GM21825 (cell line): Measurements from ENCODE around the gene CDH4.

Experiments used
- ATAC-seq: cut with Tn5 transposase; IDR thresholded peaks from one replicate; pipeline ENCODE4 v1.9.1; 2021; ENCODE audit warnings: mild to moderate bottlenecking, moderate library complexity; ENCODE audit not compliant: unreplicated experiment

CDH4 gene

GRCh38 chr20:61673152-61673847 is 421.2 kb downstream of the CDH4 start:
- no peak for ATAC-seq

GRCh38 chr20:61674121-61674520 is 422.1 kb downstream of the CDH4 start:
- ATAC-seq = no peak

GRCh38 chr20:61674688-61675087 is 422.6 kb downstream of the CDH4 start:
- ATAC-seq = no peak

DNA sequence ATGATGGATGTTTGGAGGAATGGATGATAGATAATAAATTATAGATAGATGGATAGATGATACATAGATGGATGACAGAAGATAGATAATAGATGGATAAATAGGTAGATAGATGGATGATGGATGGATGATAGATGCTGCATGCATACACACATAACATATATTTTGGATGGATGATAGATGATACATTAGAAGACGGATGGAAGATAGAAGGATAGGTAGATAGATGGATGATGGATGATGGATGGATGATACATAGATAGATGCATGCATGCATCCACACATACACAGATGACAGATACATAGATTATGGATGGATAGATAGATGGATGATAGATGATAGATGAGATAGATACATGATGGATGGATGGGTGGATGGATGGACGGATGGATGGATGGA is 425.9 kb downstream of the CDH4 start:
- ATAC-seq = no peak

DNA sequence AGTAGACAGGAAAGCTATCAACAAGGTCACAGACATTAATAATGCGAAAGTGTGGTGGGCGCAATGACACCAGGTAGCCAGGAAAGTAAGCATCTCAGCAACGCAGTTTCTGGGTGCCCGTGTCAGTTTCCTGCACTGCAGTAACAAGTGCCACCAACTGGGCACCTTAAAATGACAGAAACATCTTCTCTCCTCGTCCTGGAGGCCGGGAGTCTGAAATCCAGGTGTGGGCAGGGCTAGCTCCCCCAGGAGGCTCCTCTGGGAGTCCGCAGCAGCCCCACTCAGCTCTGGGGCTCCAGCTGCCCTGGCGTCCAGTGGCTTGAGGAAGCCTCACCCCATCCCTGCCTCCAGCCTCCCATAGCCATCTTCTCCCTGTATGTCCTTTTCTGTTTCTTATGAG is 426.4 kb downstream of the CDH4 start:
- ATAC-seq = no peak

DNA sequence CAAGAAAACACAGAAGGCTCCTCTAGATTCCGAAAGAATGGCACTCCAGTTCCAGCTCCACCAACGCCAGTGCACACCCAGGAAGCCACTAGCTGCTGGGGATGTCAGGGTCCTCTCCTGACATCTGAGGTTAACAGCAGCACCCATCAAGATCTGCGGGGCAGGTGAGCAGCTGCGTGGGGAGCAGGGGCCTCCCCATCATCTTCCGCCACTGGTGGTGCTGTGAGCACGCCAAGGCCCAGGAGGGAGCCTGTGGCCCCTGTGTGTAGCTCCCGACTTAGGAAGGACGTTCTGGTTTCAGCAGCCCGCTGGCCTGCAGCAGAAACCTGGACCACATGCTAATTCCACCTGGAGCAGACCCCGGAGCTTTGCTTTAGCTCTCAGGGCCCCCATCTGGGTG is 427.4 kb downstream of the CDH4 start:
- no peak for ATAC-seq

- ATAC-seq = no peak
These were observed 428.0 kb downstream of the CDH4 start for GRCh38 chr20:61680096-61680495.

DNA sequence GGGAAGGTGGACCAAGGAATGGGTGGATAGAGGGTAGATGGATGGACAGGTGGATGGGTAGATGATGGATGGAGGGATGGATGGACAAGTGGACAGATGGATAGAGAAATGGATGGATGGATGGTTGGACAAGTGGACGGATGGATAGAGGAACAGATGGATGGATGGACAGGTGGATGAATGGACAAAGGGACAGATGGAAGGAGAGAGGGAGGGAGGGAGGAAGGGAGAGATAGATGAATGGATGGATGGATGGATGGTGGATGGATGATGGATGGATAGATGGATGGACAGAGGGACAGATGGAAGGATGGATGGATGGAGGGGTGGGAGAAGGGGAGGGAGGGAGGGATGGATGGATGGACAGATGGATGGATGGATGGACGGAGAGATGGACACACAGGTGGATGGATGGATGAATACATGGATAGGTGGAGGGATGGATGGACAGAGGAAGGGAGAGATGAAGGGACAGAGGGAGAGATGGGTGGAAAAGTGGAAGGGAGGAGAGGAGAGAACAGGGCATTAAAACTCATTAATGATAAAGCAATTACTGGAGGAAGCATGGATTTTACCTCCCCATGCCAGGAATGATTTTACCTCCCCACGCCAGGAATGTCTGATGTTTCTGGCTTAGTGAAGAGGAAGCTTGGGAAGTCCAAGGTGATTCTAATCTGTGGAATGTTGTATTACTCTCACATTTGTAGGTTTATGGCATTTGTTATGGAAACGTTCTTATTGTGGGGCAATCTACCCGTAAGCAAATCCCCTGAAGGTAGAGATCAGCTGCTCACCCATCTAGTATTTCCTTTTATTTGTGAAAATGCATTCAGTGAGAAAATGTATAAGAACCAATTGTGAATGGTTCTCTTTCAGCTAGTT is 430.3 kb downstream of the CDH4 start:
- ATAC-seq = no peak

DNA sequence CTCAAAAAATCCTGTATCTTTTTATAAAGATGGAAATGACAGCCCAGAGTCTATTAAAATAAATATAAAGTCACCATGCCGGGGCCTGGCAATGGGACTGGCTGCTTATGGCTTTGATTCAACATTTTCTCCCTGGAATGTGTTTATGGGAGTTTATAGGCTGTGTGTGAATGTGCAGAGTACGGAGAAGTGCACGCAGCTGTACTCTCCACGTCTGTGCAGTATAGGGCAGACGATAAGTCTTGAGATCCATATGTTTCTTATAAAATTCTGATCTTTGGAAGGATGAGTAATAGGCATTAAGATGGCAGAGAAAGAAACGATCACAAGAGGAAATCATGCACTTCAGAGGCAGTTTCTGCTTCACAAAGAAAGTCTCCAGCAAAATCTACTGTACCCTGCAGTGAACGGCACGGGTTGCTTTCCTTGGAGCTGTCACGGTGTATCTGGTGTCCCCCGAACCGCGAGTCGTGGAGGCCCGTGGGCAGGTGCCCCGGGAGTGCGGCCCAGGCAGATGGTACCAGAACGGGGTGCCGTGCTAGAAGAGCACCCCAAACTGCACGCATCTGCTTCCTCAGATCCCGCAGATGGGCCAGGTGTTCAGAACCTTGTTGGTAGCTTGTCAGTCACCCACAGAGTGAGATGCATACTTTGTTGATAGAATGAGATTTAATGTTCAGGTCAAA is 431.1 kb downstream of the CDH4 start:
- ATAC-seq = no peak

DNA sequence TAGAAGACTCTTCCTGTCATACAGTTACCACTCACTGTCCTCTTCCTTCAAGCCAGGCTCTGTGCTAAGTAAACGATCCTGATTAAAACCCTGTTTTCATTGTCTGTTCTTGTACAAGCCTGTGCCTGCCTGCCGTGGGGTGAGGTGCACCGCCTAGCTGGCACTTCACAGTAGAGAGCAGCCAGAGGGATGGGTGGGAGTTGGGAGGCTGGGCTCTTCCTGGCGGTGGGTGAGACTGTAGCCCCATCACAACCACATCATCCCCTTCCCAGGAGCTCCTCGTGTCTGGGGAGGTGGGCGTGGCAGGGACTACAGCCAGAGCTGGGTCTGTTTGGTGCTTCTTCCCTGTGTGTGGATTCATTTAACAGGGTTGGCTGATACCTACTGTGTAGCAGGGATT is 431.7 kb downstream of the CDH4 start:
- no peak for ATAC-seq

GRCh38 chr20:61684136-61684535 is 432.1 kb downstream of the CDH4 start:
- ATAC-seq = no peak

DNA sequence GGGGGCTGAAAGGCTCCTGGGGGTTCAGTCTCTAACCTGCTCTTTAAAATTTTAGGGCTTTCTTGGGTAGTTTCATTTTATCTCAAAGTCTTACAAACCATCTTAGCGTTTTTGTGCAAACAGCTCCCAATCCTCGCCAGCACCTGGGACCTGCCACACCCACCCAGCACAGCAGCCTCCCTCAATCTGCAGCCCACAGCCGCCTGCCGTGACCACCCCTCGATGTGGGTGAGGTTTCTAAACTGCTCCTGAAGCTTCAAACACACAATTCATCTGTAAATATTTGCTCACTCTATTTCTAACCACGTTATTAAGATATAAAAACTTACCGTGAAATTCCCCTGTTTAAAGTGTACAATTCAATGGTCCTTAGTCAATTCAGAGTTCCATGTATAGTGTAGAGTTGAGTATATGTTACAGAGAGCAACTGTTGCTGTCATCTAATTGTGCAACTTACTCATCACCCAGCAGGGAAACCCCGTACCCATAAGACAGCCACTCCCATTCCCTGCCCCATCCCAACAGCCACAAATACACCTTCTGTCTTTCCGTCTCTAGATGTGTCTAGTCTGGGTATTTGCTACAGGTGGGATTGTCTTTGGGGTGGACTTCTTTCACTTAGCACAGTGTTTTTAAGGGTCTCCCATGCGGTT is 432.6 kb downstream of the CDH4 start:
- no peak for ATAC-seq

- ATAC-seq = no peak
These were observed 433.4 kb downstream of the CDH4 start for GRCh38 chr20:61685462-61685861.

DNA sequence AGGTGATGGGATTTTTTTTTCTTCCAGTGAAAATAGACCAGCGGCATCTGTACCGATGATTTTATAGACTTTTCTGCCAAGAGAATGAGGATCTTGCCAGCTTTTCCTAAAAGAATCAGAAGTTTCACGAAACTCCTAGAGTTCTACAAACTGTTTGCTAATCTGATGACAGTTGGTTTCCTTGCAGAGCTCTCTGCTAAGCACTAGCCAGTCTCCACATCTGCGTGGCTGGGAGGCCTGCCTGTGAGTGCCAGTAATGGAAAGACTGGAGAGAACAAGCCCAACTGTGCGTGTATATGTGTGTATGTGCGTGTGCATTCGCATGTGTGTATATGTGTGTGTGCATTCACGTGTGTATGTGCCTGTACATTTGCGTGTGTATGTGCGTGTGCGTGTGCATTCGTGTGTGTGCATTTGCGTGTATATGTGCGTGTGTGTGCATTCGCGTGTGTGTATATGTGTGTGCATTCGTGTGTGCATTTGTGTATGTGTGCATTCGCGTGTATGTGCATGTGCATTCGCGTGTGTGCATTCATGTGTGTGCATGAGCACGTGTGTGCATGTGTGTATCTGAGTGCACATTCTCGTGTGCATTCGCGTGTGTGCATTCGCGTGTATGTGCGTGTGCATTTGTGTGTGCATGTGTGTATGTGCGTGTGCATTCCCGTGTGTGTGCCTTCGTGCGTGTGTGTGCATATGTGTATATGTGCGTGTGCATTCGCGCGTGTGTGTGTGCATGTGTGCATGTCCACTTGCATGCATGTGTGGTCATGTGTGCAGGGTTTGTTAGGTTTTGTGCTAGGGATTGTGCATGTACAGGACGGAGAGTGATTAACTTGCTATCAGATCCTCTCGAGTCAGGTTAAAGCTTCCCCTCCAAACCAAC is 434.2 kb downstream of the CDH4 start:
- no peak for ATAC-seq

DNA sequence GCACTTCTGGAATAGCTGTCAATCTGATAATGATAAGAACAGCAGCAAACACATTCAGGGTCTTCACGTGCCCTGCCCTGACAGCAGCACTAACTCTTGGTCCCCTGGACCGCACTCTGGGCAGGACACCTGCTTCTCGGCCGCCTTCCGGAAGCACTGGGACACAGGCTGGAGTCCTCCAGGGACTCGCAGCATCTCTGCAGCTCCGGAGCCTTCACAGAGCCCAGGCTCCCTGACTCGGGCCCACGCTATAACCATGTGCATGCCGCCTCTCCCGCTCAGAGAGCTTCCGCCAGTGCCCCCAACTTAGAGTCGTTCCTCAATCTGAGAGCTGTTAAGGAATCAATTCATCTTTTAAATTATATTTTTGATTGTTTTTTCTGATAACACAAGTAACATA is 436.4 kb downstream of the CDH4 start:
- ATAC-seq = no peak

- ATAC-seq = no peak
These were observed 438.1 kb downstream of the CDH4 start for GRCh38 chr20:61690150-61690549.

DNA sequence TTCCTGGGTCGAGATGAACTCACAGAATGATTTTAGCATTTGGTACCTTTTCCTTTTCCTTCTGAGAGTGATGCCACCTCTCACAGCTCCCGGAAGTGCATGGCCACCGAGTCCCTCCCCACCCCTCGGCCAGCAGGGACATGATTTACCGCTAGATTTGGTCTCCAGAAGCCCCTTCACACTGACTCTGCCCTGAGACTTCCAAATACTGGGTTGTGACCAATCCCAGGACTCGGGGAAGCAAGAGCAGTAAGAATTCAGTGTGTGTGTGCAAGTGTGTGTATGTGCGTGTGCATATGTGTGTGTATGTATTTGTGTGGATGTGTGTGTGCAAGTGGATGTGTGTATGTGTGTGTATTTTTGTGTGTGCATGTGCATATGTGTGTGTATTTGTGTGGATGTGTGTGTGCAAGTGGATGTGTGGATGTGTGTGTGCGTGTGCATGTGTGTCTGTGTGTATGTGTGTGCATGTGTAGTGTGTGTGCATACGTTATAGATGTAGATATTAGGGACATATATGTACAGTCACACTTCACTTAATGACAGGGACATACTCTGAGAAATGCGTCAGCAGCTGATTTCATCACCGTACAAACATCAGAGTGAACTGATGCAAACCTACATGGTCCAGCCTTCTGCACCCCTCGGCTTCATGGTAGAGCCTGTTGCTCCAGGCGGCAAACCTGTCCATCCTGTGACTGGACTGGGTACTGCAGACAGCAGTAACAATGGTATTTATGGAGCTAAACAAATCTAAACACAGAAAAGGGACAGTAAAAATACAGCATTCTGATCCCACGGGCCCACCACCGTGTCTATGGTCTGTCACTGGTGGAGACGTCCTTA is 439.2 kb downstream of the CDH4 start:
- no peak for ATAC-seq

DNA sequence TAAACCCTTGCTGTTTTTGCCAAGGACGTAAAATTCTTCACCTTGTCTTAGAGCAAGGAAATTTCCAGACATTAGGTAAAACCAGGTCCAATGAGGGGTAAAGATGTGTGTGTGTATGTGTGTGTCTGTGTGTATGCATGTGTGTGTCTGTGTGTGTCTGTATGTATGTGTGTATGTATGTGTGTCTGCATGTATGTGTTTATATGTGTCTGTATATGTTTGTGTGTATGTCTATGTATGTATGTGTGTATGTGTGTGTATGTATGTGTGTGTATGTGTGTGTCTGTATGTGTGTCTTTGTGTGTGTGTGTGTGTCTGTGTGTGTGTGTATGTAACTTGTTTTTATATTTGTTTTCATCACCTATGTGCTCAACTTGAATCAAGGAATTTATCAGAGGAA is 439.9 kb downstream of the CDH4 start:
- no peak for ATAC-seq

GRCh38 chr20:61692479-61692878 is 440.4 kb downstream of the CDH4 start:
- ATAC-seq = no peak
